Pancreas (tissue), 10 donors: Measurements from ENCODE around the gene ATP1A1. TPM values are rescaled to one million over a fixed set of nuclear protein-coding genes. Genes with fewer than 3 reads are reported as not detected.

Source experiments
- ATAC-seq, 4 donors: fragments of 200-7000 bp; cut with Tn5 transposase; one replicate each; pipeline versions ENCODE4 v1.8.0 to v1.9.1; 2020; ENCODE audit warnings: mild to moderate bottlenecking in 4 of 4, moderate library complexity in 4 of 4
- DNase-seq, 6 donors: peaks; one replicate each; pipeline ENCODE4 v3.0.0-alpha.2; 2020
- FAIRE-seq: peaks from 2 replicates; lab custom pipeline; 2012; peaks lifted over from hg19 to GRCh38; lab: Jason Lieb, UNC
- H3K27ac ChIP-seq, 4 donors: fragments of 200-600 bp; sonication (generic); 1 replicate in 3 of 4; 2 replicates in 1 of 4; pipeline versions ENCODE4 v1.5.0 to v1.8.0; 2020
- H3K27me3 ChIP-seq, 4 donors: fragments of 200-600 bp; one replicate each; pipeline ENCODE4 v1.8.0; 2021
- H3K36me3 ChIP-seq, 3 donors: fragments of 200-600 bp; sonication (generic) in 1 of 3; one replicate each; pipeline versions ENCODE4 v1.5.0 to v1.8.0; 2020 to 2021
- H3K4me1 ChIP-seq, 3 donors: fragments of 200-600 bp; one replicate each; pipeline ENCODE4 v1.8.0; 2021
- H3K4me3 ChIP-seq, 4 donors: fragments of 200-600 bp; sonication (generic) in 2 of 4; one replicate each; pipeline versions ENCODE4 v1.5.0 to v1.8.0; 2020 to 2021
- H3K9me3 ChIP-seq, 4 donors: fragments of 200-600 bp; one replicate each; pipeline ENCODE4 v1.8.0; 2021
- WGBS, 2 donors: extraction: QIAGEN DNeasy Blood & Tissue Kit; methylation state at CpG; one replicate each; pipeline ENCODE4 v1.1.7; 2013; 5-methylcytosine and 5-hydroxymethylcytosine counted together
- intact Hi-C, 3 donors: fragments of 100-400 bp; cut with DNase I; formaldehyde crosslinking; loops; one replicate each; pipeline versions ENCODE4 v1.11.1 to v1.14.2; 2022
- polyA plus RNA-seq, 2 donors: library from polyadenylated mRNA; stranded (reverse); fragments of 200-250 nt; gene quantifications; one replicate each; pipeline ENCODE4 v1.2.3, GENCODE V29; 2013
- total RNA-seq, 6 donors: library from RNA; stranded (reverse); fragmentation: NEBNext Ultra II Directional in 4 of 6; extraction: Animal tissue kit (Norgen Biotek cat#: 25700) in 4 of 6; gene quantifications; one replicate each; pipeline versions ENCODE4 v1.2.1 to v1.2.4, GENCODE V29; 2021 to 2023
- TF ChIP-seq, protein P1 (sequence below), 4 donors: fragments of 200-600 bp; sonication (generic) in 3 of 4; IDR thresholded peaks; one replicate each; pipeline versions ENCODE4 v1.5.0 to v1.8.0; 2021; ENCODE audit warnings: antibody characterized with exemption in 4 of 4
- donor health status: healthy with polysubstance abuse.
- donor health status: DM: no; HTN: no; CAD: no; lungs with moderate emphysema.
- donor health status: DM: no; HTN: no; CAD: no.
- donor health status: control.
- donor health status: control.
- donor health status: Bipolar disorder and iron deficiency.
- donor health status: DM: yes; HTN: yes; CAD: no.
- donor health status: DM: no; HTN: no; CAD: no.
- donor health status: DM: no; HTN: no; CAD: no.
- donor health status: DM: yes; HTN: yes; CAD: no.

The ATP1A1 gene
- total and polyA plus RNA-seq, 8 donors = 226 to 735 (median 490) TPM

DNA sequence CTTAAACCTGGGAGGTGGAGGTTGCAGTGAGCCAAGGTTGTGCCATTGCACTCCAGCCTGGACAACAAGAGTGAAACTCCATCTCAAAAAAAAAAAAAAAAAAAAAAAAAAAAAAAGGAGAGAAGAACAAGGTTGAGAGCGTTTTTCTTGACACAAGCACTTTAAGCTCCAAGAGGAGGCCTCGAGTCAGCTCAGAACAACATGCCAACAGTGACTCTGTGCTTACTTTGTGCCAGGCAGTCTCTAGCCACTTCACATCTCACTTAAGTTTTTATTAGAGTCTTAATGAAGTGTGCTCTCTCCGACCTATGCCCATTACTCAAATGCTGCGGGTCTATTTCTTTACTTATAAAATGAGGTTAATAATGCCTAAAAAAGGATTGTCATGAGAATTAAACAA, 13.0 kb downstream of the ATP1A1 start:
- H3K4me3 ChIP-seq = no peak overlapping the region
- H3K27ac ChIP-seq = peak overlapping the region in 1 of 4 donors; percentile 31
- H3K4me1 ChIP-seq = peaks cover 23 to 65% (median 58%) of the 10 kb centered on the region in 3 donors
- FAIRE-seq (no peak), ATAC-seq (no peak), DNase-seq (no peak)
- intact Hi-C loops = no loop called here
- TF ChIP-seq, protein P1, sequence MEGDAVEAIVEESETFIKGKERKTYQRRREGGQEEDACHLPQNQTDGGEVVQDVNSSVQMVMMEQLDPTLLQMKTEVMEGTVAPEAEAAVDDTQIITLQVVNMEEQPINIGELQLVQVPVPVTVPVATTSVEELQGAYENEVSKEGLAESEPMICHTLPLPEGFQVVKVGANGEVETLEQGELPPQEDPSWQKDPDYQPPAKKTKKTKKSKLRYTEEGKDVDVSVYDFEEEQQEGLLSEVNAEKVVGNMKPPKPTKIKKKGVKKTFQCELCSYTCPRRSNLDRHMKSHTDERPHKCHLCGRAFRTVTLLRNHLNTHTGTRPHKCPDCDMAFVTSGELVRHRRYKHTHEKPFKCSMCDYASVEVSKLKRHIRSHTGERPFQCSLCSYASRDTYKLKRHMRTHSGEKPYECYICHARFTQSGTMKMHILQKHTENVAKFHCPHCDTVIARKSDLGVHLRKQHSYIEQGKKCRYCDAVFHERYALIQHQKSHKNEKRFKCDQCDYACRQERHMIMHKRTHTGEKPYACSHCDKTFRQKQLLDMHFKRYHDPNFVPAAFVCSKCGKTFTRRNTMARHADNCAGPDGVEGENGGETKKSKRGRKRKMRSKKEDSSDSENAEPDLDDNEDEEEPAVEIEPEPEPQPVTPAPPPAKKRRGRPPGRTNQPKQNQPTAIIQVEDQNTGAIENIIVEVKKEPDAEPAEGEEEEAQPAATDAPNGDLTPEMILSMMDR (IDR thresholded peaks at IDR 0.05) = no peak
- H3K36me3 ChIP-seq = peaks cover 4 to 67% (median 43%) of the 10 kb centered on the region in 3 donors
- no peaks in the 10 kb centered on the region for H3K27me3 ChIP-seq
- H3K9me3 ChIP-seq = no peaks in the 10 kb centered on the region
- 64 to 66% methylated on average over 4 of the region's 4 CpGs for WGBS, 2 donors

DNA sequence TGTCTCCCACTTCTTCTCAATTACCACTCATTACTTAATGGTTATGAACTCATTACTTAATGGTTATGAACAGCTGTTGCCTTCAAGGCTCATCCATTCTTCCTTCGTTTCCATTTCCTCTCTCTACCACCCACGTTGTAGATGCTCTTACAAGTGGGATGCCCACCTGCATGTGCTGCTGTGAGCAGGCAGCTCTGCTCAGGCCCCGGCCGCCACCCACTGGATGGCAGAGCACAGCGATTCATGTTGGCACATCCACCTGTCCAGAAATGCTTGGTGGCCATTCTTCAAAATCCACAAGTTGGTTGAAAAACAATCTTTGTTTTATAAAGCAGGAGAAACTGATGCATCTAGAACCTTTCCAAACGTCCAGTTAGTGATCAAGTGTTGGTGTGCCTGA, 14.5 kb downstream of the ATP1A1 start:
- TF ChIP-seq, protein P1 (IDR thresholded peaks at IDR 0.05) = no peak
- intact Hi-C loops = no loop called here
- H3K4me1 ChIP-seq = peaks cover 18 to 54% (median 49%) of the 10 kb centered on the region in 3 donors
- no peaks in the 10 kb centered on the region for H3K27me3 ChIP-seq
- no peak overlapping the region for H3K27ac ChIP-seq
- WGBS, 2 donors = 76 to 85% methylated on average over 6 of the region's 6 CpGs
- ATAC-seq (no peak), FAIRE-seq (no peak), DNase-seq (no peak)
- peaks cover 4 to 82% (median 51%) of the 10 kb centered on the region in 3 donors for H3K36me3 ChIP-seq
- no peak overlapping the region for H3K4me3 ChIP-seq
- H3K9me3 ChIP-seq = no peaks in the 10 kb centered on the region

DNA sequence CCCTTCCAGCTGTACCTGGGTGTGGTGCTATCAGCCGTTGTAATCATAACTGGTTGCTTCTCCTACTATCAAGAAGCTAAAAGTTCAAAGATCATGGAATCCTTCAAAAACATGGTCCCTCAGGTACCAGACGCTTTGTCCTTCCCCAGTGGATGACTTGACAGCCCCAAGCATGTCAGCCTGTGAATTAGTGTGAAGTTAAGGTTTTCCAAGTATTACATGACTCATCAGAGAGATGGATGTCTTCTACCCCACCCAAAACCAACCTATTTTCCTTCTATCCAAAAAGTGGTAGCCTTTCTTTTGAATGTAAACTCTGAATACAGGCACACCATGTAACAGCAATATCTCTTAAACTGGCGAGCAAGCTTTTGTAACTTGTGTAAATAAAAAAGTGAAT, 15.1 kb downstream of the ATP1A1 start:
- no peak for ATAC-seq
- intact Hi-C loops = no loop called here
- Histone ChIP-seq H3K4me1 (peaks cover 14 to 48% (median 43%) of the 10 kb centered on the region in 3 donors), H3K36me3 (peaks cover 4 to 88% (median 55%) of the 10 kb centered on the region in 3 donors), H3K9me3 (no peaks in the 10 kb centered on the region), H3K4me3 (no peak overlapping the region), H3K27me3 (no peaks in the 10 kb centered on the region), H3K27ac (peak overlapping the region in 2 of 4 donors; percentile 39 to 54)
- DNase-seq = no peak
- TF ChIP-seq, protein P1 (IDR thresholded peaks at IDR 0.05) = no peak
- WGBS, 2 donors = 83 to 84% methylated on average over 3 of the region's 3 CpGs
- no peak for FAIRE-seq

DNA sequence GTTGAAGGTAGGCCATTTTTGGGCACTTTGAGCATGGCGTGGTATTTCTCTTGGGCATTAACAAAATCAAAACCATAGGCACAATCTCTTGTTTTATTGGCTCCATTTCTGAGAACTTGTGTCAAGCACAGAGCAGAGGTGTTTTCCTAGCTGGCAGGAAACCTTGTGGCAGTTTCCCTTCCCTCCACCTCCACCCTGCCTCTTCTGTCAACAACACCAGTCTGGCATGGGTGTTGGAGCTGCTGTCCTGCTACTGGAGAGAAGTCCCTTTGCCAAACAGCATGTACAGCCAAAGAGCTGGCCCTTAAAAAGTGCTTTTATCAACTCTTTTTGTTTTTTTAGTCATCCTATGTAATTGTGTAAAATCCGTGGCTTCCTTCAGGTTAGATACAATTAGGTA, 16.0 kb downstream of the ATP1A1 start:
- Histone ChIP-seq H3K36me3 (peaks cover 4 to 97% (median 64%) of the 10 kb centered on the region in 3 donors), H3K4me1 (peaks cover 9 to 49% (median 34%) of the 10 kb centered on the region in 3 donors)
- FAIRE-seq = no peak

DNA sequence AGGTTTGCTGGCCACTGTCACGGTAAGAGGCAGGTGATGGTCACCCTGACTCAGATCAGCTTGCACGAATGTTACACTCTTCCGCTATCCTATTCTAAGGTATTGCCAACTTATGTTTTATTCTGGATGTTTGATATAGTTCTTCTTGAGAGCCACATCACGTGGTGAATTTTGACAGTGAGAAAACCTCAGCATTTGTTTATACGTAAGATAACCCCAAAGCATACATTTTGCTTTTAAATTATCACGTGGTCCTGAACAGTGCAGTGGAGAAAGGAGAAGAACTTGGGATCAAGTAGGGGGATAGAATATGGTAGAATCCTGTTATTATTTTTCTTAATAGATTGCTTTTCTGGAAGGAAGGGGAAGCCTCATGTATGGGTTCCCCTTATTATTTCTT, 16.6 kb downstream of the ATP1A1 start:
- Histone ChIP-seq H3K27ac (no peak overlapping the region), H3K9me3 (no peaks in the 10 kb centered on the region), H3K36me3 (peaks cover 4 to 99% (median 70%) of the 10 kb centered on the region in 3 donors), H3K27me3 (no peaks in the 10 kb centered on the region), H3K4me1 (peaks cover 9 to 45% (median 33%) of the 10 kb centered on the region in 3 donors), H3K4me3 (no peak overlapping the region)
- no peak for ATAC-seq
- TF ChIP-seq, protein P1 (IDR thresholded peaks at IDR 0.05) = no peak
- no peak for FAIRE-seq
- no peak for DNase-seq
- WGBS, 2 donors = 87 to 89% methylated on average over 6 of the region's 6 CpGs
- intact Hi-C loops = no loop called here

More for the DNA sequence above, 16.0 kb downstream of the ATP1A1 start:
- DNase-seq = no peak
- ATAC-seq = peak; percentile 25 to 70 (median 58)
- H3K9me3 ChIP-seq = no peaks in the 10 kb centered on the region
- no peak overlapping the region for H3K4me3 ChIP-seq
- TF ChIP-seq, protein P1 (IDR thresholded peaks at IDR 0.05) = no peak
- intact Hi-C loops = no loop called here
- H3K27me3 ChIP-seq = no peaks in the 10 kb centered on the region
- H3K27ac ChIP-seq = peak overlapping the region in 2 of 4 donors; percentile 39 to 54
- 44 to 47% methylated on average over 2 of the region's 2 CpGs for WGBS, 2 donors
